NT2/D1 (cell line): ENCODE data around the gene GGA1.
A peak's percentile ranks its signal among the peaks of the same experiment; 100 is the strongest.

Experiments used
- DNase-seq: peaks from one replicate; pipeline ENCODE4 v3.0.0-alpha.2; 2011; ENCODE audit warnings: low read depth, low spot score
- H3K27me3 ChIP-seq: 2 replicates; pipeline ENCODE4 v1.6.0; 2011; ENCODE audit warnings: mild to moderate bottlenecking; ENCODE audit not compliant: insufficient read length, insufficient read depth
- H3K36me3 ChIP-seq: 2 replicates; pipeline ENCODE4 v1.6.1; 2011; ENCODE audit warnings: mild to moderate bottlenecking, low read length, mixed read lengths; ENCODE audit not compliant: insufficient read depth, insufficient read length
- H3K4me1 ChIP-seq: 2 replicates; pipeline ENCODE4 v1.5.1; 2011; ENCODE audit not compliant: insufficient read depth, insufficient read length
- H3K4me3 ChIP-seq: 2 replicates; pipeline ENCODE4 v1.5.1; 2011; ENCODE audit warnings: low read depth; ENCODE audit not compliant: insufficient read length
- H3K9ac ChIP-seq: 2 replicates; pipeline ENCODE4 v1.6.0; 2011; ENCODE audit warnings: low read depth; ENCODE audit not compliant: insufficient read length
- H3K9me3 ChIP-seq: 2 replicates; pipeline ENCODE4 v1.5.1; 2011; ENCODE audit warnings: mild to moderate bottlenecking, low read length; ENCODE audit not compliant: insufficient read depth
- SUZ12 ChIP-seq: IDR thresholded peaks from 2 replicates; pipeline ENCODE4 v1.6.1; 2011; ENCODE audit not compliant: insufficient read length, insufficient read depth; ENCODE audit errors: extremely low read depth
- YY1 ChIP-seq: IDR thresholded peaks from 2 replicates; pipeline ENCODE4 v1.6.1; 2011; ENCODE audit not compliant: insufficient read length, insufficient read depth
- ZNF274 ChIP-seq: IDR thresholded peaks from 2 replicates; pipeline ENCODE4 v1.6.1; 2011; ENCODE audit warnings: mild to moderate bottlenecking, low read depth, low read length

Gene GGA1

DNA sequence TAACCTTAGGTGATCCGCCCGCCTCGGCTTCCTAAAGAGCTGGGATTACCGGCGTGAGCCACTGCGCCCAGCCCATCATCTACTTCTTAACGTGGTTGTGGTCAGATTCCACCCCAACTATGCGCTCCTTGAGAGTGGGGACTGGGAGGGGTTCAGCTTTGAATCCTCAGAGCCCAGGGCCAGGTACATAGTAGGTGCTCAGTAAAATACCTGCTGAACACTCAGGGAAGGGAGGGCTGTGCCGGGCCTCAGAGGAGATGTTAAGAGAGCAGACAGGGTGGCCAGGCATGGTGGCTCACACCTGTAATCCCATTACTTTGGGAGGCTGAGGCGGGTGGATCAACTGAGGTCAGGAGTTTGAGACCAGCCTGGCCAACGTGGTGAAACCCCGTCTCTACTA lies 65.6 kb downstream of the GGA1 start:
- no peak for TF ChIP-seq YY1
- no peak for TF ChIP-seq SUZ12
- Histone ChIP-seq H3K4me3 (no peak overlapping the region), H3K9ac (no peak overlapping the region), H3K9me3 (no peaks in the 10 kb centered on the region), H3K36me3 (peaks cover 8% of the 10 kb centered on the region), H3K4me1 (peaks cover 7% of the 10 kb centered on the region), H3K27me3 (no peaks in the 10 kb centered on the region)
- no peak for DNase-seq

DNA sequence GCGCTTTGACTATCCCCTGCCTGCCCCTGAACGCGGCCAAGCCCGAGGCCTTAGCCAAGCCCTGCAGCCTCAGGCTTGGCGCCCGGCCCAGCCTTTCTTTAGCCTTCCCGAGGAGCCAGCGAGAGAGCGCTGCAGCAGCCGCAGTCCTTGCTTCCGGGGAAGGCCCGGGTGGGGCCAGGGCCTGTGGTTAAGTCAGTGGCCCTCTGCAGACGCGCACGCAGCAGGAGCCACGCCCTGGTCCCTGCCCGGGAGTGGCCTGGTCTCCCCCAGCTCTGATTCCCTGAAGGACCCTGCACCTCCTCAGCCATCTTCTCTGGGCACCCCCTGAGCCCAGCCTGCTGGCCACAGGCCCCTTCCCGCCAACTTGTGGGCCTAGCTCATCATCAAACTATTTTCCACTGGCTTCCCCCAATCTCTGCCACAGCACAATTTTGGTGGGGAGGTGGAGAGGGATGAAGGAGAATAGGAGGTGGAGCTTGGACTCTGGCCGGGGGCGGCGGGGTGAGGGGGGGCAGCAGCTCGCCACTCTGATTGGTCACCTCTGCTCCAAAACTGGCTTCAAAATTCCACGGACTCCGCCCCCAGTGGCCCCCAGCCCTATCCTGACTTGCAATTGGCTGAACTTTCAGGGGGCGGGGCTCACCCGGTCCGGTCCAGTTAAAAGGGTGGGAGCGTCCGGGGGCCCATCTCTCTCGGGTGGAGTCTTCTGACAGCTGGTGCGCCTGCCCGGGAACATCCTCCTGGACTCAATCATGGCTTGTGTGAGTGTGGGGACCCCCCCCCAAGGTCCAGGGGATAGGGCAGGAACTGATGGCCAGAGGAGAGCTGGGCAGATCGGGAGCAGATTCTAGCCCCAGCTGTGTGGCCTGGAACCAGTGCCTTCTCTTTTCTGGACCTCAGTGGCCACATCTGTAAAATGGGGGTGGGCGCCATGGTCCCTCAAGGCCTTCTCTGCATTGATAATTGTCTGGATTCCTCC lies 66.6 kb downstream of the GGA1 start, which contains the start of gene LGALS1:
TSS of gene LGALS1 (plus strand) at position 686 of the 979 bp plus-strand sequence. CDS start at position 753, 67 bp downstream.
- no peak for TF ChIP-seq SUZ12
- TF ChIP-seq ZNF274 = no peak
- no peak for TF ChIP-seq YY1
- Histone ChIP-seq H3K27me3 (no peaks in the 10 kb centered on the region), H3K9me3 (no peaks in the 10 kb centered on the region), H3K9ac (peak within 1 kb of the TSS; percentile 72), H3K36me3 (peaks cover 18% of the 10 kb centered on the region), H3K4me1 (peaks cover 7% of the 10 kb centered on the region), H3K4me3 (peak within 1 kb of the TSS; percentile 47)
- no peak for DNase-seq

DNA sequence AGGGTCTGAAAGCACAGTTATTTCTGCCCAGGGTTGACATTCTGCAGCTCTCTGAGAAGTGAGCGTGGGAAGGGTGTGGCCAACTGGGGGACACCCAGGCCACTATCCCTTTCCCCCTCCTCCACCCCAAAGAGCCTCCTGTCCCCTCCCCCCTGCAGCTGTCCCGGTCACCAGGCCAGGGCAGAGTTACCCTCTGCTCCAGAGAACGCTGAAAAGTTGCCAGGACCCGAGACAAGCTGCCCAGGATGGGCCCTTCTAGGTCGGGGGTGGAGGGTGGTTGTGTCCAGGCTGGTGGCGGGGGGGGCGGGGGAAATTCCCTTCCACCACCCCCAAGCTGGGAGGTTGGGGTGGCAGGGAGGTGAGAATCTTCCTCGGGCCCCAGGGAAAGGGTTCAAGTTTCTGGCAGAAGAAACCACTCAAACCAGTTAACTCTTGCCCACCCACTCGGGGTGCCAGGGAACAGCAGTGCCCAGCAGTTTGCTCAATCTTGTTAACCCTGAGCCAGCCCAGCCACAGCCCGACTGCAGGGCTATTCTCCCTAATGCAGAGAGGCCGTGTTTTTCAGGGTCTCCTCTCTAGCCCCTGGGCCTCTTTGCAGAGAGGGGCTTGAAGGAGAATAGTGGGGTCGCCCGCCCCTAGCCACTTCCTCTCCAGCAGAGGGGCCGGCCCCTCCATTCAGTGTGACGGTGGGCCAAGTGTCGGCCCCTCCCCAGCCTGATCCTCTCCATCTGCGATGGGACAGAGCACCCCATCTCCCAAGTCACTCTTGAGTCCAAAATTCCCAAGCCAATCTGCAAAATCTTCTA lies 67.5 kb downstream of the GGA1 start:
- no peak for DNase-seq
- H3K36me3 ChIP-seq = peaks cover 18% of the 10 kb centered on the region
- TF ChIP-seq ZNF274 (no peak), YY1 (no peak), SUZ12 (no peak)
- no peaks in the 10 kb centered on the region for H3K9me3 ChIP-seq
- no peaks in the 10 kb centered on the region for H3K27me3 ChIP-seq
- peak overlapping the region; percentile 47 for H3K4me3 ChIP-seq
- peaks cover 7% of the 10 kb centered on the region for H3K4me1 ChIP-seq
- H3K9ac ChIP-seq = peak overlapping the region; percentile 72

DNA sequence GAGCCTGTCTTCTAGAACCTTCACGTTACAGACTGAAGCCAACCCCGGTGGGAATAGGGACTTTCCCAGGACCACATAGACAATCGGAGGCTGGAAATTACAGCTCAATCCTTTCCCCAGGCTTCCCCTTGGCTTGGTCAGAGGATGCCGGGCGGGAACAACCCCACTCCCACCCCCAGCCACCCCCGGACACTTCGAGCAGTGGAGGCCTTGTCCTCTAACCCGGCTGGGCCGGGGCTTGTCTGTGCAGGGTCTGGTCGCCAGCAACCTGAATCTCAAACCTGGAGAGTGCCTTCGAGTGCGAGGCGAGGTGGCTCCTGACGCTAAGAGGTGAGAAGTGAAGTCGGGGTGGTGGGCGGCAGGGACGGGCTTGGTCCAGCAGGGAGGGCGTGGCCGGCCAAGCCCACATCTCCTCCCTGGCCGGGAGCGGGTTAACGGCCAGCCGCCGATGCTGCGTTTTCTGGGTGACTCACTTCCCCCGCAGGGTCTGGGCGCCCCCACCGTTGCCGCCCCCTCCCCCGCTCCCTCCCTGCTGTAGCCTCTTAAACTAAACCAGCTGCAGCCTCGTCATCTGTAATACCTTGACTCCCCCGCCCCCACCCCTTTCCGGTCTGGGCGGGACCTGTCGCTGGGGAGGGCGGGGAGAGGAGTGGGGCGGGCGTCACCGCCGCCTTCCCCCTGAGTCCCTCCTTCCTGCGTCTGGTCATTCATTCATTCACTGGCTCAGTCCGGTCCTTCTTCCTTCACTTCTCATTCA lies 68.3 kb downstream of the GGA1 start:
- DNase-seq = peak; percentile 64
- H3K9ac ChIP-seq = peak overlapping the region; percentile 72
- H3K9me3 ChIP-seq = no peaks in the 10 kb centered on the region
- H3K4me1 ChIP-seq = peaks cover 7% of the 10 kb centered on the region
- TF ChIP-seq ZNF274 = no peak
- TF ChIP-seq YY1 = no peak
- TF ChIP-seq SUZ12 = no peak
- H3K4me3 ChIP-seq = peak overlapping the region; percentile 47
- H3K27me3 ChIP-seq = no peaks in the 10 kb centered on the region
- H3K36me3 ChIP-seq = peaks cover 18% of the 10 kb centered on the region

DNA sequence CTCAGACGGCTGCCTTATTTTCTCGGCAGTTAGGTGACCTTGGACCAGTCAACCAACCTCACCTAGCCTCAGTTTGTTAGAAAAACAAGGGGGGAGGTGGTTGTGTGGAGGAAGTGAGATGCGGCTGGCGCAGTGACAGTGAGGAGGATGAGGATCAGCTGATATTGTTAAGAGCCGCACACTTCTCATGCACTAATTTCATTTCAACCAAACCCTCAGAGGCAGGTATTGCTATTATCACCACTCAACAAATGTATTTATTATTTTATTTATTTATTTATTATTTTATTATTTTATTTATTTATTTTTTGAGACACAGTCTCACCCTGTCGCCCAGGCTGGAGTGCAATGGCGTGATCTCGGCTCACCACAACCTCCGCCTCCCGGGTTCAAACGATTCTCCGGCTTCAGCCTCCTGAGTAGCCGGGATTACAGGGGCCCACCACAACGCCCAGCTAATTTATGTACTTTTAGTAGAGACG lies 68.9 kb downstream of the GGA1 start:
- Histone ChIP-seq H3K4me1 (peaks cover 7% of the 10 kb centered on the region), H3K27me3 (no peaks in the 10 kb centered on the region), H3K36me3 (peaks cover 18% of the 10 kb centered on the region), H3K9ac (no peak overlapping the region), H3K9me3 (no peaks in the 10 kb centered on the region), H3K4me3 (peak overlapping the region; percentile 13)
- TF ChIP-seq SUZ12 (no peak), YY1 (no peak), ZNF274 (no peak)
- DNase-seq = no peak

DNA sequence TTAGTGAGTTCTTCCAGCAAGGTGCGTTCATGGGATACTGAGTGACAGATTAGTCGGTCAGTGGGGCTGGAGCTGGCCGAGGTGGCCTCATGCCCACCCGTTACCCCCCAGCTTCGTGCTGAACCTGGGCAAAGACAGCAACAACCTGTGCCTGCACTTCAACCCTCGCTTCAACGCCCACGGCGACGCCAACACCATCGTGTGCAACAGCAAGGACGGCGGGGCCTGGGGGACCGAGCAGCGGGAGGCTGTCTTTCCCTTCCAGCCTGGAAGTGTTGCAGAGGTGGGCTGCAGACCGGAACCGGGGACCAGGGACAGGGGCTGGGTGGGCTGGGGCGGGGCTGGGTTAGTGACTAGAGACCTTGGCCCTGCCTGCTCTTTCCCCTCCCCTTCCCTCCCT lies 69.7 kb downstream of the GGA1 start:
- TF ChIP-seq YY1 (no peak), ZNF274 (no peak), SUZ12 (no peak)
- Histone ChIP-seq H3K27me3 (no peaks in the 10 kb centered on the region), H3K9ac (no peak overlapping the region), H3K4me3 (no peak overlapping the region), H3K36me3 (peaks cover 18% of the 10 kb centered on the region), H3K9me3 (no peaks in the 10 kb centered on the region), H3K4me1 (peaks cover 2% of the 10 kb centered on the region)
- DNase-seq = no peak
